K562 (cell line): ENCODE measurements around the gene PSMA8. TPM values are rescaled to one million over a fixed set of nuclear protein-coding genes. Genes with fewer than 3 reads are reported as not detected.

ENCODE experiments used
- ESRRB ChIP-seq: fragments of 250-450 bp; sonication (Bioruptor Pico); IDR thresholded peaks from 2 replicates; pipeline ENCODE4 v1.5.0; 2020; ENCODE audit warnings: mild to moderate bottlenecking, moderate library complexity, borderline replicate concordance
- NCOA1 ChIP-seq: fragments of 450-650 bp; IDR thresholded peaks from 2 replicates; pipeline ENCODE4 v1.6.1; 2016; ENCODE audit warnings: low read depth
- PRPF4 ChIP-seq: fragments of 200-400 bp; formaldehyde crosslinking; IDR thresholded peaks from one replicate; pipeline ENCODE4 v1.6.1; 2017; ENCODE audit warnings: low read length, low read depth, mild to moderate bottlenecking; ENCODE audit not compliant: insufficient read depth, poor library complexity, severe bottlenecking
- RAD21 ChIP-seq, 2 experiments: fragments of 250-450 bp in 1 of 2; fragments of 450-650 bp in 1 of 2; sonication (Bioruptor Pico) in 1 of 2; formaldehyde crosslinking in 1 of 2; IDR thresholded peaks in 1 of 2; conservative IDR thresholded peaks in 1 of 2; 2 replicates each; pipeline versions ENCODE4 v1.4.0 to v1.8.0; 2020 to 2022; ENCODE audit warnings: mild to moderate bottlenecking in 2 of 2, moderate library complexity in 1 of 2
- TEAD2 ChIP-seq: fragments of 450-650 bp; IDR thresholded peaks from 2 replicates; pipeline ENCODE4 v1.6.1; 2016; ENCODE audit warnings: missing genetic modification characterization, control low read depth, missing compliant biosample characterization
- ZBED1 ChIP-seq: IDR thresholded peaks from 2 replicates; pipeline ENCODE4 v1.6.1; 2014
- polyA plus RNA-seq, 8 experiments: library from polyadenylated mRNA; depleted of rRNA in 4 of 8; stranded (reverse) in 5 of 8; unstranded in 3 of 8; fragments of >200 nt; fragmentation: Nextera tagmentation in 2 of 8; fragmentation: Illumina TruSeq in 1 of 8; extraction: Ambion mirVana in 2 of 8; extraction: Trizol in 1 of 8; gene quantifications; 2 replicates each; pipeline versions ENCODE4 v1.2.1 to v1.2.3, GENCODE V29; 2011 to 2014; ENCODE audit warnings: inconsistent platforms in 1 of 8, missing spikeins in 1 of 8
- total RNA-seq, 7 experiments: library from RNA; depleted of rRNA in 6 of 7; stranded (reverse); fragments of >200 nt in 6 of 7; fragmentation: Illumina TruSeq in 2 of 7; extraction: Trizol in 2 of 7; gene quantifications; 2 replicates each; pipeline versions ENCODE4 v1.2.1 to v1.2.3, GENCODE V29; 2011 to 2021; ENCODE audit warnings: low replicate concordance in 1 of 7
- TF ChIP-seq, protein P1 (sequence below): fragments of 250-450 bp; sonication (Bioruptor Pico); IDR thresholded peaks from 2 replicates; pipeline ENCODE4 v1.5.0; 2021; ENCODE audit warnings: mild to moderate bottlenecking, borderline replicate concordance
- TF ChIP-seq, protein P2 (sequence below): fragments of 450-650 bp; IDR thresholded peaks from 2 replicates; pipeline ENCODE4 v1.7.1; 2018; ENCODE audit warnings: mild to moderate bottlenecking, low read depth; ENCODE audit not compliant: partially characterized antibody
- TF ChIP-seq, protein P3 (sequence below): fragments of 450-650 bp; conservative IDR thresholded peaks from 2 replicates; pipeline ENCODE4 v1.6.1; 2016; ENCODE audit warnings: missing genetic modification characterization, low read depth, mild to moderate bottlenecking, control low read depth, missing compliant biosample characterization
- TF ChIP-seq, protein P4 (sequence below): IDR thresholded peaks from 2 replicates; pipeline ENCODE4 v1.6.1; 2016; ENCODE audit warnings: missing genetic modification characterization, missing compliant biosample characterization
- TF ChIP-seq, protein P5 (sequence below), 2 experiments: fragments of 200-800 bp in 1 of 2; sonication (Bioruptor generic) in 1 of 2; sonication (generic) in 1 of 2; formaldehyde crosslinking in 1 of 2; IDR thresholded peaks in 1 of 2; conservative IDR thresholded peaks in 1 of 2; 2 replicates each; pipeline versions ENCODE4 v1.5.0 to v1.6.1; 2016 to 2020; ENCODE audit warnings: missing compliant biosample characterization in 1 of 2, missing genetic modification characterization in 1 of 2, missing genetic modification reagents in 1 of 2
- TF ChIP-seq, protein P6 (sequence below): fragments of 150-350 bp; conservative IDR thresholded peaks from 2 replicates; pipeline ENCODE4 v1.6.1; 2014; ENCODE audit warnings: low read length

PSMA8 gene
- total and polyA plus RNA-seq, 9 of the 15 experiments (the other 6 are each of a cell fraction or from before 2014, with no cell fraction given): not detected

DNA sequence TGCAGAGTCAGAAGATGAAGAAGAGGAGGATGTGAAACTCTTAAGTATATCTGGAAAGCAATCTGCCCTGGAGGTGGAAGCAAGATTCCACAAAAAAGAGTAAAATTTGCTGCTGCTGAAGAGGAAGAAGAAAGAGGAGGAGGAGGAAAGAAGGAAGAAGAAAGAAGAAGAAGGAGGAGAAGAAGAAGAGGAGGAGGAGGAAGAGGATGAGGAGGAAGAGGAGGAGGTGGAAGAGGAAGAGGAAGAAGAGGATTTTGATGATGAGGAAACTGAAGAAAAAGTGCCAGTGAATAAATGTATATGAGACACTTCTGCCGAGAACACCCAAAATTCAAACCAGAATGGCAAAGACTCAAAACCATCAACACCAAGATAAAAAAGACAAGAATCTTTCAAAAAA is 71.6 kb downstream of the PSMA8 start (continued):
- TF ChIP-seq, protein P1, sequence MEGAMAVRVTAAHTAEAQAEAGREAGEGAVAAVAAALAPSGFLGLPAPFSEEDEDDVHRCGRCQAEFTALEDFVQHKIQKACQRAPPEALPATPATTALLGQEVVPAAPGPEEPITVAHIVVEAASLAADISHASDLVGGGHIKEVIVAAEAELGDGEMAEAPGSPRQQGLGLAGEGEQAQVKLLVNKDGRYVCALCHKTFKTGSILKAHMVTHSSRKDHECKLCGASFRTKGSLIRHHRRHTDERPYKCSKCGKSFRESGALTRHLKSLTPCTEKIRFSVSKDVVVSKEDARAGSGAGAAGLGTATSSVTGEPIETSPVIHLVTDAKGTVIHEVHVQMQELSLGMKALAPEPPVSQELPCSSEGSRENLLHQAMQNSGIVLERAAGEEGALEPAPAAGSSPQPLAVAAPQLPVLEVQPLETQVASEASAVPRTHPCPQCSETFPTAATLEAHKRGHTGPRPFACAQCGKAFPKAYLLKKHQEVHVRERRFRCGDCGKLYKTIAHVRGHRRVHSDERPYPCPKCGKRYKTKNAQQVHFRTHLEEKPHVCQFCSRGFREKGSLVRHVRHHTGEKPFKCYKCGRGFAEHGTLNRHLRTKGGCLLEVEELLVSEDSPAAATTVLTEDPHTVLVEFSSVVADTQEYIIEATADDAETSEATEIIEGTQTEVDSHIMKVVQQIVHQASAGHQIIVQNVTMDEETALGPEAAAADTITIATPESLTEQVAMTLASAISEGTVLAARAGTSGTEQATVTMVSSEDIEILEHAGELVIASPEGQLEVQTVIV: no peak
- TF ChIP-seq PRPF4 (no peak), NCOA1 (no peak), TEAD2 (tag) (no peak), RAD21 (CRISPR knock-in tag; conservative IDR thresholded peaks at IDR 0.05 in 1 of 2, IDR thresholded peaks at IDR 0.05 in 1 of 2) (no peak), ESRRB (CRISPR knock-in tag) (no peak), ZBED1 (no peak)
- TF ChIP-seq, protein P2, sequence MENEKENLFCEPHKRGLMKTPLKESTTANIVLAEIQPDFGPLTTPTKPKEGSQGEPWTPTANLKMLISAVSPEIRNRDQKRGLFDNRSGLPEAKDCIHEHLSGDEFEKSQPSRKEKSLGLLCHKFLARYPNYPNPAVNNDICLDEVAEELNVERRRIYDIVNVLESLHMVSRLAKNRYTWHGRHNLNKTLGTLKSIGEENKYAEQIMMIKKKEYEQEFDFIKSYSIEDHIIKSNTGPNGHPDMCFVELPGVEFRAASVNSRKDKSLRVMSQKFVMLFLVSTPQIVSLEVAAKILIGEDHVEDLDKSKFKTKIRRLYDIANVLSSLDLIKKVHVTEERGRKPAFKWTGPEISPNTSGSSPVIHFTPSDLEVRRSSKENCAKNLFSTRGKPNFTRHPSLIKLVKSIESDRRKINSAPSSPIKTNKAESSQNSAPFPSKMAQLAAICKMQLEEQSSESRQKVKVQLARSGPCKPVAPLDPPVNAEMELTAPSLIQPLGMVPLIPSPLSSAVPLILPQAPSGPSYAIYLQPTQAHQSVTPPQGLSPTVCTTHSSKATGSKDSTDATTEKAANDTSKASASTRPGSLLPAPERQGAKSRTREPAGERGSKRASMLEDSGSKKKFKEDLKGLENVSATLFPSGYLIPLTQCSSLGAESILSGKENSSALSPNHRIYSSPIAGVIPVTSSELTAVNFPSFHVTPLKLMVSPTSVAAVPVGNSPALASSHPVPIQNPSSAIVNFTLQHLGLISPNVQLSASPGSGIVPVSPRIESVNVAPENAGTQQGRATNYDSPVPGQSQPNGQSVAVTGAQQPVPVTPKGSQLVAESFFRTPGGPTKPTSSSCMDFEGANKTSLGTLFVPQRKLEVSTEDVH: no peak
- TF ChIP-seq, protein P3, sequence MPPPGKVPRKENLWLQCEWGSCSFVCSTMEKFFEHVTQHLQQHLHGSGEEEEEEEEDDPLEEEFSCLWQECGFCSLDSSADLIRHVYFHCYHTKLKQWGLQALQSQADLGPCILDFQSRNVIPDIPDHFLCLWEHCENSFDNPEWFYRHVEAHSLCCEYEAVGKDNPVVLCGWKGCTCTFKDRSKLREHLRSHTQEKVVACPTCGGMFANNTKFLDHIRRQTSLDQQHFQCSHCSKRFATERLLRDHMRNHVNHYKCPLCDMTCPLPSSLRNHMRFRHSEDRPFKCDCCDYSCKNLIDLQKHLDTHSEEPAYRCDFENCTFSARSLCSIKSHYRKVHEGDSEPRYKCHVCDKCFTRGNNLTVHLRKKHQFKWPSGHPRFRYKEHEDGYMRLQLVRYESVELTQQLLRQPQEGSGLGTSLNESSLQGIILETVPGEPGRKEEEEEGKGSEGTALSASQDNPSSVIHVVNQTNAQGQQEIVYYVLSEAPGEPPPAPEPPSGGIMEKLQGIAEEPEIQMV (tag): 0 out of 2 replicates have a peak, but pooled peaks have one; percentile 43
- TF ChIP-seq, protein P4, sequence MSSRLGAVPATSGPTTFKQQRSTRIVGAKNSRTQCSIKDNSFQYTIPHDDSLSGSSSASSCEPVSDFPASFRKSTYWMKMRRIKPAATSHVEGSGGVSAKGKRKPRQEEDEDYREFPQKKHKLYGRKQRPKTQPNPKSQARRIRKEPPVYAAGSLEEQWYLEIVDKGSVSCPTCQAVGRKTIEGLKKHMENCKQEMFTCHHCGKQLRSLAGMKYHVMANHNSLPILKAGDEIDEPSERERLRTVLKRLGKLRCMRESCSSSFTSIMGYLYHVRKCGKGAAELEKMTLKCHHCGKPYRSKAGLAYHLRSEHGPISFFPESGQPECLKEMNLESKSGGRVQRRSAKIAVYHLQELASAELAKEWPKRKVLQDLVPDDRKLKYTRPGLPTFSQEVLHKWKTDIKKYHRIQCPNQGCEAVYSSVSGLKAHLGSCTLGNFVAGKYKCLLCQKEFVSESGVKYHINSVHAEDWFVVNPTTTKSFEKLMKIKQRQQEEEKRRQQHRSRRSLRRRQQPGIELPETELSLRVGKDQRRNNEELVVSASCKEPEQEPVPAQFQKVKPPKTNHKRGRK (tag): peak; percentile 94
- TF ChIP-seq, protein P5, sequence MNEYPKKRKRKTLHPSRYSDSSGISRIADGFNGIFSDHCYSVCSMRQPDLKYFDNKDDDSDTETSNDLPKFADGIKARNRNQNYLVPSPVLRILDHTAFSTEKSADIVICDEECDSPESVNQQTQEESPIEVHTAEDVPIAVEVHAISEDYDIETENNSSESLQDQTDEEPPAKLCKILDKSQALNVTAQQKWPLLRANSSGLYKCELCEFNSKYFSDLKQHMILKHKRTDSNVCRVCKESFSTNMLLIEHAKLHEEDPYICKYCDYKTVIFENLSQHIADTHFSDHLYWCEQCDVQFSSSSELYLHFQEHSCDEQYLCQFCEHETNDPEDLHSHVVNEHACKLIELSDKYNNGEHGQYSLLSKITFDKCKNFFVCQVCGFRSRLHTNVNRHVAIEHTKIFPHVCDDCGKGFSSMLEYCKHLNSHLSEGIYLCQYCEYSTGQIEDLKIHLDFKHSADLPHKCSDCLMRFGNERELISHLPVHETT (CRISPR knock-in tag; conservative IDR thresholded peaks at IDR 0.05 in 1 of 2, IDR thresholded peaks at IDR 0.05 in 1 of 2): no peak
- TF ChIP-seq, protein P6, sequence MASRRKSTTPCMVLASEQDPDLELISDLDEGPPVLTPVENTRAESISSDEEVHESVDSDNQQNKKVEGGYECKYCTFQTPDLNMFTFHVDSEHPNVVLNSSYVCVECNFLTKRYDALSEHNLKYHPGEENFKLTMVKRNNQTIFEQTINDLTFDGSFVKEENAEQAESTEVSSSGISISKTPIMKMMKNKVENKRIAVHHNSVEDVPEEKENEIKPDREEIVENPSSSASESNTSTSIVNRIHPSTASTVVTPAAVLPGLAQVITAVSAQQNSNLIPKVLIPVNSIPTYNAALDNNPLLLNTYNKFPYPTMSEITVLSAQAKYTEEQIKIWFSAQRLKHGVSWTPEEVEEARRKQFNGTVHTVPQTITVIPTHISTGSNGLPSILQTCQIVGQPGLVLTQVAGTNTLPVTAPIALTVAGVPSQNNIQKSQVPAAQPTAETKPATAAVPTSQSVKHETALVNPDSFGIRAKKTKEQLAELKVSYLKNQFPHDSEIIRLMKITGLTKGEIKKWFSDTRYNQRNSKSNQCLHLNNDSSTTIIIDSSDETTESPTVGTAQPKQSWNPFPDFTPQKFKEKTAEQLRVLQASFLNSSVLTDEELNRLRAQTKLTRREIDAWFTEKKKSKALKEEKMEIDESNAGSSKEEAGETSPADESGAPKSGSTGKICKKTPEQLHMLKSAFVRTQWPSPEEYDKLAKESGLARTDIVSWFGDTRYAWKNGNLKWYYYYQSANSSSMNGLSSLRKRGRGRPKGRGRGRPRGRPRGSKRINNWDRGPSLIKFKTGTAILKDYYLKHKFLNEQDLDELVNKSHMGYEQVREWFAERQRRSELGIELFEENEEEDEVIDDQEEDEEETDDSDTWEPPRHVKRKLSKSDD: no peak
